GM12891 (cell line): Measurements from ENCODE around the gene DAZAP1.

Experiments used
- PAX5 ChIP-seq: IDR thresholded peaks from 2 replicates; pipeline ENCODE4 v1.6.1; 2011; ENCODE audit warnings: low read length, moderate library complexity, mild to moderate bottlenecking; ENCODE audit not compliant: insufficient read depth, severe bottlenecking
- POLR2A ChIP-seq: IDR thresholded peaks from 2 replicates; pipeline ENCODE4 v1.6.1; 2011; ENCODE audit warnings: low read depth, low read length, control low read depth
- POLR2AphosphoS5 ChIP-seq: IDR thresholded peaks from 2 replicates; pipeline ENCODE4 v1.6.1; 2011; ENCODE audit warnings: low read depth, low read length, control low read depth
- POU2F2 ChIP-seq: IDR thresholded peaks from 2 replicates; pipeline ENCODE4 v1.6.1; 2011; ENCODE audit warnings: low read depth, mild to moderate bottlenecking, control low read depth, low read length, moderate library complexity

DNA sequence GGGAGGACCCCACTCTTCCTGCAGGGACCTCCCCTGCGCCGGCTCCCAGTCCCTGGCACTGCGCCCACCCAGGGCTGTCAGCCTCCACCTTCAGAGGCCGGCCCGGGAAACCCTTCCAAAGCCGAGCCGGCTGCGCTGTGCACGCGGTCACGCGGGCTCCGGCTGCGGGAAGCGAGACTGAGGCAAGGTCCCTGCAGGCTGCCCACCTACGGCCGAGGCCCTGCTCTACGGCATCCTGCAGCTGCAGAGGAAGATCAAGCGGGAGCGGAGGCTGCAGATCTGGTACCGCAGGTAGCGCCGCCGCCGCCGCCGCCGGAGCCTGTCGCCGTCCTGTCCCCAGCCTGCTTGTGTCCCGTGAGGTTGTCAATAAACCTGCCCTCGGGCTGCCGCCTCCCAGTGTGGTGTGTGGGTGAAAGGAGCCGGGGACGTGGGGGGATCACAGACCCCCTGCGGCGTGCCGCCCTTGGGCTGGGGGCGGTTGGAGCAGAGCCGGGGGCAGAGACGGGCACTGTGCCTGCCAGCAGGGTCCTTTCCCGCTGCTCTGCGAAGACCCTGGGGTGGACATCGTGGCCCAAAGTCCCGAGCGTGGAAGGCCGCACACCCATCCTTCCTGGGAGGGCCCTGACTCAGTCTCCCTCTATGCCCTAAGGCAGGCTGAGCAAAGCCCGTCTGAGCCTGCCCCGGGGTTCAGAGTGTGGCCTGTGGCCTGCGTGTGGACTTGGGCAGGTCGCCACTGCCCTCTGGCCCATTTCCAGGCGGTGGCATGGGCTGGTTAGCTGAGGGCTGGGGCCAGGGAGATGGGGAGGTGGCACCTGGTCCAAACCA is 12.0 kb upstream of the DAZAP1 start:
- TF ChIP-seq POLR2A (no peak), POLR2AphosphoS5 (no peak), PAX5 (no peak), POU2F2 (no peak)
